ENCODE results near the gene TEAD3.

GRCh38 chr6:35522660-35523658 is 26.1 kb upstream of the TEAD3 start:
- TF ChIP-seq, protein P1, sequence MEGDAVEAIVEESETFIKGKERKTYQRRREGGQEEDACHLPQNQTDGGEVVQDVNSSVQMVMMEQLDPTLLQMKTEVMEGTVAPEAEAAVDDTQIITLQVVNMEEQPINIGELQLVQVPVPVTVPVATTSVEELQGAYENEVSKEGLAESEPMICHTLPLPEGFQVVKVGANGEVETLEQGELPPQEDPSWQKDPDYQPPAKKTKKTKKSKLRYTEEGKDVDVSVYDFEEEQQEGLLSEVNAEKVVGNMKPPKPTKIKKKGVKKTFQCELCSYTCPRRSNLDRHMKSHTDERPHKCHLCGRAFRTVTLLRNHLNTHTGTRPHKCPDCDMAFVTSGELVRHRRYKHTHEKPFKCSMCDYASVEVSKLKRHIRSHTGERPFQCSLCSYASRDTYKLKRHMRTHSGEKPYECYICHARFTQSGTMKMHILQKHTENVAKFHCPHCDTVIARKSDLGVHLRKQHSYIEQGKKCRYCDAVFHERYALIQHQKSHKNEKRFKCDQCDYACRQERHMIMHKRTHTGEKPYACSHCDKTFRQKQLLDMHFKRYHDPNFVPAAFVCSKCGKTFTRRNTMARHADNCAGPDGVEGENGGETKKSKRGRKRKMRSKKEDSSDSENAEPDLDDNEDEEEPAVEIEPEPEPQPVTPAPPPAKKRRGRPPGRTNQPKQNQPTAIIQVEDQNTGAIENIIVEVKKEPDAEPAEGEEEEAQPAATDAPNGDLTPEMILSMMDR (IDR thresholded peaks at IDR 0.05), result peak; percentile 93 to 99 (median 98)
- TF ChIP-seq POLR2A (IDR thresholded peaks at IDR 0.05), result no peak

All from right lobe of liver (tissue), 4 donors.